Immature natural killer cell (primary cell): ENCODE measurements around the gene SNTG2. TPM values are rescaled to one million over a fixed set of nuclear protein-coding genes. Genes with fewer than 3 reads are reported as not detected.
"Not testable (repeated sequence)": the region's sequence is repeated elsewhere in the genome, so short reads cannot be mapped to it uniquely, and the experiment has no call there.

Experiments used
- DNase-seq, 3 donors: peaks; one replicate each; pipeline ENCODE4 v3.0.0; 2022; ENCODE audit warnings: mixed read lengths in 1 of 3
- H3K27ac Mint-ChIP-seq, 6 donors: one replicate each; pipeline ENCODE4 v1.8.0; 2020; ENCODE audit warnings: mixed read lengths in 6 of 6, mild to moderate bottlenecking in 5 of 6, inconsistent platforms in 4 of 6, moderate library complexity in 3 of 6
- H3K27me3 Mint-ChIP-seq, 3 donors: one replicate each; pipeline ENCODE4 v1.8.0; 2020 to 2021; ENCODE audit warnings: low read depth in 3 of 3, mild to moderate bottlenecking in 3 of 3, mixed read lengths in 3 of 3, moderate library complexity in 3 of 3, inconsistent platforms in 1 of 3
- H3K36me3 Mint-ChIP-seq, 3 donors: one replicate each; pipeline ENCODE4 v1.8.0; 2020; ENCODE audit warnings: mixed read lengths in 3 of 3, inconsistent platforms in 2 of 3, mild to moderate bottlenecking in 2 of 3
- H3K4me1 Mint-ChIP-seq, 2 donors: one replicate each; pipeline ENCODE4 v1.8.0; 2020; ENCODE audit warnings: inconsistent platforms in 2 of 2, mild to moderate bottlenecking in 2 of 2, mixed read lengths in 2 of 2, moderate library complexity in 1 of 2
- H3K4me3 Mint-ChIP-seq, 5 donors: one replicate each; pipeline ENCODE4 v1.8.0; 2020; ENCODE audit warnings: mild to moderate bottlenecking in 5 of 5, mixed read lengths in 5 of 5, inconsistent platforms in 3 of 5, moderate library complexity in 3 of 5
- H3K9me3 Mint-ChIP-seq, 6 donors: one replicate each; pipeline ENCODE4 v1.8.0; 2020; ENCODE audit warnings: mild to moderate bottlenecking in 6 of 6, mixed read lengths in 6 of 6, inconsistent platforms in 4 of 6, moderate library complexity in 3 of 6
- polyA plus RNA-seq, 3 donors: library from polyadenylated mRNA; unstranded; fragments of 300-500 nt; fragmentation: Illumina TruSeq; gene quantifications; one replicate each; pipeline ENCODE4 v1.2.3, GENCODE V29; 2021

SNTG2 gene
- polyA plus RNA-seq, 3 donors from 2014 or later = not detected

DNA sequence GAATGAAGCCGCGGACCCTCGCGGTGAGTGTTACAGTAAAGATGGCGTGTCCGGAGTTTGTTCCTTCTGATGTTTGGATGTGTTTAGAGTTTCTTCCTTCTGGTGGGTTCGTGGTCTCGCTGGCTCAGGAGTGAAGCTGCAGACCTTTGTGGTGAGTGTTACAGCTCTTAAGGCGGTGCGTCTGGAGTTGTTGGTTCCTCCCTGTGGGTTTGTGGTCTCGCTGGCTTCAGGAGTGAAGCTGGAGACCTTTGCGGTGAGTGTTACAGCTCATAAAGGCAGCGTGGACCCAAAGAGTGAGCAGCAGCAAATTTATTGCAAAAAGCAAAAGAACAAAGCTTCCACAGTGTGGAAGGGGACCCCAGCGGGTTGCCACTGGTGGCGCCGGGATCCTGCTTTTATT, 183.2 kb downstream of the SNTG2 start:
- H3K36me3 Mint-ChIP-seq, H3K27ac Mint-ChIP-seq, DNase-seq, H3K9me3 Mint-ChIP-seq, H3K4me1 Mint-ChIP-seq: not testable (repeated sequence)
- peak overlapping the region in 3 of 5 donors; percentile 34 to 46 (median 38) for H3K4me3 Mint-ChIP-seq
- peaks cover 6 to 13% (median 10%) of the 10 kb centered on the region in 3 donors for H3K27me3 Mint-ChIP-seq

DNA sequence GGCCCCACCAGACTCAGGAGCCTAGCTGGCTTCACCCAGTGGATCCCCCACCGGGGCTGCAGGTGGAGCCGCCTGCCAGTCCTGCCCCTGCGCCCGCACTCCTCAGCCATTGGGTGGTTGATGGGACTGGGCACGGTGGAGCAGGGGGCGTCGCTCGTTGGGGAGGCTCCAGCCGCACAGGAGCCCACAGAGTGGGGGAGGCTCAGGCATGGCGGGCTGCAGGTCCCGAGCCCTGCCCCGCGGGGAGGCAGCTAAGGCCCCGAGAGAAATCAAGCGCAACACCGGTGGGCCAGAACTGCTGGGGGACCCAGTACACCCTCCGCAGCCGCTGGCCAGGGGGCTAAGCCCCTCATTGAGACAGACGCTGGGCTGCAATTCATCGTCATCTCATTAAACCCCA, 184.0 kb downstream of the SNTG2 start:
- peaks cover 7 to 9% of the 10 kb centered on the region in 2 donors for H3K4me1 Mint-ChIP-seq
- no peak overlapping the region for H3K27ac Mint-ChIP-seq
- peaks cover 0 to 3% (median 0%) of the 10 kb centered on the region in 3 donors for H3K36me3 Mint-ChIP-seq
- no peak overlapping the region for H3K4me3 Mint-ChIP-seq
- peaks cover 6 to 13% (median 10%) of the 10 kb centered on the region in 3 donors for H3K27me3 Mint-ChIP-seq
- no peaks in the 10 kb centered on the region for H3K9me3 Mint-ChIP-seq
- DNase-seq = no peak

DNA sequence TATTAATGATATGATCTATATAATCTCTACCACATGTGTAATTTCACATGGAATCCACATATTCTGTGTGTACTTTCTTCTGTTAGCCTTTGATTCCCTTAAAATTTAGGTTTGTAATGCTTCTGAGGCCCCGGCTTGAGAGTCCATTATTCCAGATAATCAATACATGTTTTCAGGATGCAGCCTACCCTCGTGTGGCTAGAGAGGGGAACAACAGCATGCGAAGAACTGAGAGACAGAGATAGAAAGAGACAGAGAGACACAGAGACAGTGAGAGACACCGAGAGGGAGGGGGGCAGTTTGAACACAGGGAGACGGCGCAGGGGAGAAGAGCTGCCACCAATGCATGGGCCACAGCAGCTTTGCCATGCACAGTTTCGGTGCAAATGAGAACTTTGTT, 185.4 kb downstream of the SNTG2 start:
- Mint-ChIP-seq H3K9me3 (no peaks in the 10 kb centered on the region), H3K27ac (peak overlapping the region in 1 of 6 donors; percentile 67), H3K4me3 (no peak overlapping the region), H3K27me3 (peaks cover 6 to 13% (median 10%) of the 10 kb centered on the region in 3 donors), H3K36me3 (peaks cover 0 to 3% (median 0%) of the 10 kb centered on the region in 3 donors), H3K4me1 (peaks cover 7 to 9% of the 10 kb centered on the region in 2 donors)
- DNase-seq = no peak

DNA sequence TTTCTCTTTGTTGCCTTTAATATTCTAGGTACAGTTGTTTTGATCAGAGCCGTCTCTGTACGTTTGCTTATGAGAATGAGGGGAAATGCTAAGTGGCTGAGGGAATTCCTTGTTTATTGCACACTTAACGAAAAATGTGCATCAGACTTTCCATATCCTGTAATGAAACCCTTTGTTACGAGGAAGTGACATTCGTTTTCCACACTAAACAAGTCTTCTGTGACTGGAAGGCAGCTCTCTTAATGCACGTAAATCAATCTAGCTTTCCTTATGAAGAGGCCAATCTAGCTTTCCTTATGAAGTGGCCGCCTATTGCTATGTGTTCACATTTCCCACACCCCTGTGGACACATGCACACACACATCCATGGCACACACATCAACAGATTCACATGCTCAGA, 186.2 kb downstream of the SNTG2 start:
- H3K4me1 Mint-ChIP-seq = peaks cover 7 to 9% of the 10 kb centered on the region in 2 donors
- H3K9me3 Mint-ChIP-seq = no peaks in the 10 kb centered on the region
- H3K36me3 Mint-ChIP-seq = peaks cover 0 to 3% (median 0%) of the 10 kb centered on the region in 3 donors
- DNase-seq = no peak
- H3K27me3 Mint-ChIP-seq = peaks cover 6 to 10% (median 10%) of the 10 kb centered on the region in 3 donors
- no peak overlapping the region for H3K27ac Mint-ChIP-seq
- no peak overlapping the region for H3K4me3 Mint-ChIP-seq

DNA sequence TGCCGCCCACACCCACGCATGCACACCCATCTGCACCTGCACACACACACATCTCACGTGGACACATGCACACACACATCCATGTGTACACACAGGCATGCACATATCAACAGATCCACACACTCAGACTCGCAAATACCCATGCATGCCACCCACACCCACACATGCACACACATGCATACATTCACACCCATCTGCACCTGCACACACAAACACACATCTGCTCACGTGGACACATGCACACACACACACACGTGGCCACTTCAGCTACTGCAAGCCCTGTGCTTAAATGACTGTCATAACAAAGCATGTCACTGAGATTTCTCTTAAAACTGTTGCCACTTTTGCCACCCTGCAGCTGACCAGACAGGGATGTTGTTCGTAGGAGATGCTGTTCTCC, 186.6 kb downstream of the SNTG2 start:
- no peak for DNase-seq
- Mint-ChIP-seq H3K9me3 (no peaks in the 10 kb centered on the region), H3K4me1 (peaks cover 7 to 9% of the 10 kb centered on the region in 2 donors), H3K36me3 (peaks cover 0 to 3% (median 0%) of the 10 kb centered on the region in 3 donors), H3K4me3 (no peak overlapping the region), H3K27ac (no peak overlapping the region), H3K27me3 (peaks cover 6 to 10% (median 10%) of the 10 kb centered on the region in 3 donors)

DNA sequence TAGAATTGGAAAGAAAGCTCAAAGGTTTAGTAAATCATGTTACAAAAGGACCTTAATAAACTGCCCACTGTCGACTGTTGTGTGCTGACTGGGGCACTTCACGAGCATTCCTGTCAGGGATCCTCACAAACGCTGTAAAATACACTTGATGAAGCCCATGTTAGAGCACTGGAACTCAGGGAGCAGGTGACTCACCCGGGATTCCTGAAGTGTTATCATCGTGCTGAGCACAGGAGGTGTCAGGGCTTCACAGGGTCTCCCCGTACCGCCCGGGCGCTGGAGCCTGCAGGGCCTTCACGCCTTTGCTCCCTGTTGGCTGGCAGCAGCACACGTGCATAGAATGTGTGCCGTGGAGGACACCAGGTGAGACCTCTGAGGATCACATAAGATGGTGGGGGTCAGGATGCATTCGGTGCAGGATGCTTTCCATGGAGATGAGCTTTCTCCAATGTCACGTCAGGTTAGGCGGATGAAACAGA, 187.3 kb downstream of the SNTG2 start:
- Mint-ChIP-seq H3K36me3 (peaks cover 0 to 3% (median 0%) of the 10 kb centered on the region in 3 donors), H3K9me3 (no peaks in the 10 kb centered on the region), H3K27me3 (peaks cover 6 to 8% (median 7%) of the 10 kb centered on the region in 3 donors), H3K27ac (no peak overlapping the region), H3K4me1 (peaks cover 7 to 9% of the 10 kb centered on the region in 2 donors), H3K4me3 (no peak overlapping the region)
- DNase-seq = no peak

DNA sequence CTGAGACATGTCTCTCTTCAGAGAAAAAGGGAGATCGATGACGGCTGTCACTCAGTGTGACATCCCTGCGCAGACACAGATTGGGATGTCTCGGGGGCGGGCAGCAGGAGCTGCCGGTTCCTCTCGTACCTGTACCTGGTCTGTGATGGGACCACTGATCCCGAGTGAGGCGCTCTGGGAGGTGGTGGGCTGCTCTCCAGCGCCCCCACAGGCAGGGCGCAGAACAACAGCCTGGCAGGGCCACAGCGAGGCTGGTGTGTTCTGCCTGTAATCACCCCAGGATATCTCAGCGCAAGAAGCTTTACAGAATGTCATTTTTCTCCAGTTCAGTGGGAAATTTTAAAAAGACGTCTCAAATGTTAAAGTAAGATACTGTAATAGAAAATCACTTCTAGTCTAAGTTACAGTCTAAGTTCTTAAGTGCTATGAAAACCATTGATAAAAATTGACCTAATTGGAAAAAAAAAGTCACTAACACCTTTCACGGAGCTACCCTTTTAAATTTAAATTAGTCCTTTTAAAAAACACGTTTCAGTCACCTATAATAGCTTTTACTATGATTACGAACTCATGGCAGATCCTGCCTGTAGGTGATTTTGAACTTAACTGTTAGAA, 189.8 kb downstream of the SNTG2 start:
- H3K36me3 Mint-ChIP-seq = no peaks in the 10 kb centered on the region
- H3K27ac Mint-ChIP-seq = no peak overlapping the region
- H3K27me3 Mint-ChIP-seq = peaks cover 3 to 9% (median 6%) of the 10 kb centered on the region in 3 donors

DNA sequence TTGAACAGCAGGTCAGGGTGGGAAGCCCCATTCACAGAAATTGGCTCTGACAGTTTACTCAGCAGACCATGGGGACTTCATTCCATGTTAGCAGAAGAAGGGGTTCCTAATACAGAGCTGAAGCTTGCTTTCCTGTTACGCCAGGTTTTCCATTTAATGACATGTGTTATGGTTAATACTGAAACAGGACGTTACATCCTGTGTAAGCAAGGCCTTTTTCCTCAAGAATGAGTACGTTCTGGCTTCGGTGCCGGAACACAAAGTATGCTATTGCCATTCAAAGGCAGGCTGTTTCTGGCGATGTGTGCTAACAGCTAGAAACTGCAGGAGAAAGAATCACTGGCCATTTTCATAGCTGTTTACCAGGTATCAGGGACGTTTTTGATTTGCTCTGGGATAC, 190.4 kb downstream of the SNTG2 start:
- peaks cover 2 to 9% (median 4%) of the 10 kb centered on the region in 3 donors for H3K27me3 Mint-ChIP-seq
- no peaks in the 10 kb centered on the region for H3K4me1 Mint-ChIP-seq
- no peaks in the 10 kb centered on the region for H3K36me3 Mint-ChIP-seq
- H3K9me3 Mint-ChIP-seq = no peaks in the 10 kb centered on the region
- DNase-seq = no peak
- no peak overlapping the region for H3K27ac Mint-ChIP-seq
- H3K4me3 Mint-ChIP-seq = no peak overlapping the region

More for the DNA sequence above, 189.8 kb downstream of the SNTG2 start:
- DNase-seq = peak; percentile 25 to 41 (median 37)
- Mint-ChIP-seq H3K4me1 (no peaks in the 10 kb centered on the region), H3K4me3 (no peak overlapping the region), H3K9me3 (no peaks in the 10 kb centered on the region)

DNA sequence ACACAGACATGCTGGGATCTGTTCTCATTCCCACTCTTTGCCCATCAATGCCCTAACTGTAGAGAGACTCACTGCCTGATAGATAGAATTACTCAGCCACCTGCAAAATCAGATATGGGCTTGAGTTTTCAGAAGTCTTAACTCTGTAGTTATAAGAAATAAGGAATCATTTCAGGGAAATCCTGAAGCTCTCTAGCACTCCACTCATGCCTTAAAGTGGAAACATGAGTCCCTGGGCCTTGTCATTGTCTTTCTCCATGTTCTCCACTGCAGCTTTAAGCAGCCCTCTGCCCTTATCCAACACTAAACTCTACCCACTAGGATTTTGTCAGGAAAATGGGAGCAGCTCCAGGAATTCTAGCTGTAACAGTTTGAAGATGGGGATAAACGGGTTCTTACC, 192.5 kb downstream of the SNTG2 start:
- H3K27me3 Mint-ChIP-seq = peaks cover 1 to 9% (median 1%) of the 10 kb centered on the region in 3 donors
- H3K27ac Mint-ChIP-seq = no peak overlapping the region
- H3K36me3 Mint-ChIP-seq = no peaks in the 10 kb centered on the region
- no peak for DNase-seq
- H3K4me1 Mint-ChIP-seq = no peaks in the 10 kb centered on the region
- H3K9me3 Mint-ChIP-seq = no peaks in the 10 kb centered on the region
- no peak overlapping the region for H3K4me3 Mint-ChIP-seq

DNA sequence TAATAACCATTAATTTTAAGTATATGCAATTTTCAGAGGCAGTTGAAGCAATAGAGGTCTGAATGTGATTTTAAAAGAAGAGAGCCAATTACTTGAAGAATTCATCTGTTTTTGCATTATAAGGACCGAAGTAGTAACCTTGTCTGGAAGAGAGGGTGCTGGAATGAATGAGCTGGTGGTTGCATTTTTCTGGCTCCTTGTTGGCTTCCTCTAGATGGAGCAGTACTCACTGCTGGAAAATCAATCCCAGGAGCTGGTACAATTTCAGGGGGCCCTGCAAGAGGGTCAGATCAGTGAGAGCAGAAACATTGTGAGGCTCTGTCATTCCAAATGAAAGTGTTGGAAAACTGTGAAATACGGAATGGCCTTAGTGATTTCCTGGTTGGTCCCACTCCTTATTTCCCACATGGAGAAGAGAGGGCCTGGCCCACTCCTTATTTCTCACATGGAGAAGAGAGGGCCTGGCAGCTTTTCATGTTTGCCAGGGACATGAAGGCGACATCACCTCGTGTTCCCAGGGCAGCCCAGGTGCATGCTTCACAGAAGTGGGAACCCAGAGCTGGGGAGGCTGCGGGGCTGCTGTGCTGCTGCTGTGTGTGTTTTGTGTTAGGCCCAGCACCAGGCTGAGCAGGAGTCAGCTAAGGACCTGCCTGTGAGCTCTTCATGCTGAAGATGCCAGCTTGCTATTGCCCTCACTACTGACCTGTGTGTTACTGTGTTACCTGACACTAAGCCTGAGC, 197.4 kb downstream of the SNTG2 start:
- H3K4me1 Mint-ChIP-seq = no peaks in the 10 kb centered on the region
- no peak overlapping the region for H3K4me3 Mint-ChIP-seq
- DNase-seq = no peak
- H3K9me3 Mint-ChIP-seq = no peaks in the 10 kb centered on the region
- no peaks in the 10 kb centered on the region for H3K36me3 Mint-ChIP-seq
- peaks cover 1 to 7% (median 7%) of the 10 kb centered on the region in 3 donors for H3K27me3 Mint-ChIP-seq
- no peak overlapping the region for H3K27ac Mint-ChIP-seq

DNA sequence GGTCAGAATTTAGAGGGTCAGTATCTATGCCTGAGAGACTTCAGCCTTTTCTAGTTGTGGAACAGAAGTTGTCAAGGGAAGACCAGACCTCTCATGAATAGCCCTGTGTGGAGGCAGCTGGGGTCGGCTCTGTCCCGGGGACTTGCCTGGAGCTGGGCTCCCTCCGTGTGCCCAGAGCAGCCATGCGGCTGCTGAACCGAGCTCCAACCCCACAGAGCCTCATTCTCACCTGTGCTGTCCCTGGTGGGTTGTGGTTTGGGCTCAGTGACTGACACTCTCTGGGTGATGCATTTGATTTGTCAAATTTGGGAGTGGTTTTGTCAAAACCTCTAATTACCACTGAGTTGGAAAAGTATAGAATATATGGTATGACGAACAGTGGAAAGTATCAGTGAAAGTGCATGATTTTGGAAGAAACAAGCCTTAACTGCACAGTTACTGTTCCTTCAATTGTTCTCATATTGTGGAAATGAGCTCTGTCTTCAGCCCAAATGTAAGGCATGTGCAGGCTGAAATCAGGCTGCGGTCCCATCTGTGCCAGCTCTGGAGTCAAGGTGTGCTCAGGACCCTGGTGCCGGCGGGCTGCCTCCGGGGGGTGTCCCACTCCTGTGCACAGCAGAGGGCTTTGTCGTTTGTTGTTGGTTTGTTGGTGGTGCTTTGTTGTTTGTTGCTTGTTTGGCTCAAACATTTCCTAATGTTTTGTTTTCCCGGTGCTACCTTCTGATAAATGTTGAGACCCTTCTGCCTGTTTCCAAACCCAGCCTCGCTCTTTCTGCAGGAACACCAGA, 200.3 kb downstream of the SNTG2 start:
- no peaks in the 10 kb centered on the region for H3K4me1 Mint-ChIP-seq
- H3K27ac Mint-ChIP-seq = no peak overlapping the region
- H3K9me3 Mint-ChIP-seq = no peaks in the 10 kb centered on the region
- no peak overlapping the region for H3K4me3 Mint-ChIP-seq
- peaks cover 1 to 6% (median 5%) of the 10 kb centered on the region in 3 donors for H3K27me3 Mint-ChIP-seq
- no peaks in the 10 kb centered on the region for H3K36me3 Mint-ChIP-seq
- DNase-seq = no peak

DNA sequence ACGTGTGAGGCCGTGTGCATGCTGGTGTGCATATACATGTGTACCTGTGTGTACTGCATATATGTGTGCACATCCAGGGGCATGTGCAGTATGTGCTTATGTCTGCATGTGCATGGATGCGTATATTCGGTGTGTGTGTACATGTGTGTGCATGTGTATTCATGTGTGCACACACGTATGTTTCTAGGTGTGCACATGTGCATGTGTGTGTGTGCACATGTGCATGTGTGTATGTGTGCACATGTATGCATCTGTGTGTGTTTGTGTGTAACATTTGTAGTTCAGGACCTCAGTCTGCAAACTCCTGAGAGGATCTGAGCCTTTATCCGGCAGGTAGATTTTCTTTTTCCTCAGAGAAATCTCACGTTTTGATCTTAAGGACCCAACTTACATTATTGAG, 201.7 kb downstream of the SNTG2 start:
- H3K4me1 Mint-ChIP-seq = no peaks in the 10 kb centered on the region
- no peaks in the 10 kb centered on the region for H3K36me3 Mint-ChIP-seq
- peaks cover 1 to 6% (median 5%) of the 10 kb centered on the region in 3 donors for H3K27me3 Mint-ChIP-seq
- H3K4me3 Mint-ChIP-seq = no peak overlapping the region
- DNase-seq = no peak
- H3K27ac Mint-ChIP-seq = no peak overlapping the region
- no peaks in the 10 kb centered on the region for H3K9me3 Mint-ChIP-seq

DNA sequence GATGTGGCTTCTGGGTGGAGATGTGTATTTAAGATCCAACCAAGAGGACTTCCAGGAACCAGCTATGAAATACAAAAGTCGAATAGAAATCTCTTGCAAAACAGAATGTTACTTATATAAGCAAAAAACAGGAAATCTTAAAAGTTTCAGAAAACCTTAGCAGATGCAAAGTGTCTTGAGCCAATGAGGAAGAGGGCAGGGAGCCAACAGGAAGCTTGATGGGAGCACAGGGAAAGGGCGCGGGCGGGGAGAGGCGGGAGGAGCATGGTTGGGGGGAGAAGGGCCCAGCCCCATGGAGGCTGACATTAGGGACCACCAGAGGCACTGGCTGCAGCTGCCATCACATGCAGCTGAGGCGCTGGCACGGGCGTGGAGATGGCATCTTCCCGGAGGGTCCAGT, 203.3 kb downstream of the SNTG2 start:
- Mint-ChIP-seq H3K4me3 (no peak overlapping the region), H3K27me3 (peaks cover 1 to 6% (median 5%) of the 10 kb centered on the region in 3 donors), H3K36me3 (no peaks in the 10 kb centered on the region), H3K27ac (no peak overlapping the region), H3K4me1 (no peaks in the 10 kb centered on the region), H3K9me3 (no peaks in the 10 kb centered on the region)
- no peak for DNase-seq
